HG03135 (cell line): ENCODE measurements around the gene KPNA2.
"Not testable (repeated sequence)": the region's sequence is repeated elsewhere in the genome, so short reads cannot be mapped to it uniquely, and the experiment has no call there.

Source experiments
- ATAC-seq: cut with Tn5 transposase; IDR thresholded peaks from one replicate; pipeline ENCODE4 v1.9.1; 2021; ENCODE audit warnings: mild to moderate bottlenecking, moderate library complexity; ENCODE audit not compliant: unreplicated experiment

KPNA2 gene

DNA sequence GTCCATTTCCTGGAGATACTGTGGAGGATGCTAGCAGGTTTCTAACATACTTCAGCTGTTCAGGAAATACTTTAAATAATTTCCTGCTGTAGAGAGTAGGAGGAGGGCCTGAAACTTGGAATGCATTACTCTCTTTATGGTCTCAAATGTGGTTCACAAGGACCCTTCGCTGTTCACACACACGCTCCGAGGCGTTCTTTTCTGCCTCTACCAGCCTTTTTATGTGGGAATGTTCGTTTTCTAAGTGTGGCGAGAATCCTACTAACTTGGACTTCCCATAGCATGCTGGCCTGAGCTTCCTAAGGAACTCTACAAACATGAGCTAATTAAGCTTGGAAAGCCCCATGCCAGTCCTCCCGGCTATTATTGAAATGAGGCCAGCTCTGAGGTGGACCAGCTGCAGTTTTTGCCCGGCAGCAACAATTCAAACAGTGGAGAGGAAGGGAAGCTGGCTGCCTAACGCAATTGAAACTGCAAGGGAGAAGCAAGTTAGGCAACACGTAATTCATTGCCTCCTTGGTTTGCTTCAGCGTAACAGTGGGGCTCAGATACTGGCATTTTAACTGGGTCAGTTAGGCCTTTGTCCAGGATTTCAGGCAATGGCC is 18.9 kb downstream of the KPNA2 start:
- ATAC-seq: no peak

DNA sequence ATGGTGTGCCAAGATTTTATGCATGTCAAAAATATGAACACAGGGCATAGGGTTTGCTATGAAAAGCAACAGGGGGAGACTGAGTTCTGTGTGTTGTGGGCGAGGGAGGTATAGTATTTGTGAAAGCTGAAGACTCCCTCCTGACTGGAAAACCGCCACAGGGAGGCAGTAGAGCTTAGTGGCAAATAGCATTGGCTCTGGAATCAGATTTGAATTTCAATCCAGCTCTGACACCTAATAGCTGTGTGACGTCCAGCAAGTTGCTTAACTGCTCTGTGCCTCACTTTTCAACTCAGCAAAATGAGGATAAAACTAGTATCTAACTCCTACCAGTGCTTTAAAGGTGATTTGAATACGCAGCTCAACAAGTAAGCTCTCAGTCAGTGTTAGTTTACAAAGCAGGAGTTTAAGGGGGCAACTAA is 22.0 kb downstream of the KPNA2 start:
- ATAC-seq: no peak

DNA sequence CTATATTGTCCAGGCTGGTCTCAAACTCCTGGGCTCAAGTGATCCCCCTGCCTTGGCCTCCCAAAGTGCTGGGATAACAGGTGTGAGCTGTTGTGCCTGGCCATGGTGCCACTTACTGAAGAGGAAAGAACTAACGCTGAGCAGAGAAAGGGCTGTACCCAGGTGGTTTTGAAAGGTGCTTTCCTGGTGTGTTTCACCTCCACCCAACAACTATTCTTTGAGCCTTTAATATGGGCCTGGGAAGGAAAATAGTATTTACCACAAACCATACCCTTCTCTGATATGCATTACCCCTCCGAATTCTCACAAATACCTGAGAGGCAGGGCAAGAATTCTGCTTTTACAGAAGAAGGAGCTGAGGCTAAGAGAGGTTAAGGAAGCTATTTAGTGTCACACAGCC is 24.8 kb downstream of the KPNA2 start:
- no peak for ATAC-seq

DNA sequence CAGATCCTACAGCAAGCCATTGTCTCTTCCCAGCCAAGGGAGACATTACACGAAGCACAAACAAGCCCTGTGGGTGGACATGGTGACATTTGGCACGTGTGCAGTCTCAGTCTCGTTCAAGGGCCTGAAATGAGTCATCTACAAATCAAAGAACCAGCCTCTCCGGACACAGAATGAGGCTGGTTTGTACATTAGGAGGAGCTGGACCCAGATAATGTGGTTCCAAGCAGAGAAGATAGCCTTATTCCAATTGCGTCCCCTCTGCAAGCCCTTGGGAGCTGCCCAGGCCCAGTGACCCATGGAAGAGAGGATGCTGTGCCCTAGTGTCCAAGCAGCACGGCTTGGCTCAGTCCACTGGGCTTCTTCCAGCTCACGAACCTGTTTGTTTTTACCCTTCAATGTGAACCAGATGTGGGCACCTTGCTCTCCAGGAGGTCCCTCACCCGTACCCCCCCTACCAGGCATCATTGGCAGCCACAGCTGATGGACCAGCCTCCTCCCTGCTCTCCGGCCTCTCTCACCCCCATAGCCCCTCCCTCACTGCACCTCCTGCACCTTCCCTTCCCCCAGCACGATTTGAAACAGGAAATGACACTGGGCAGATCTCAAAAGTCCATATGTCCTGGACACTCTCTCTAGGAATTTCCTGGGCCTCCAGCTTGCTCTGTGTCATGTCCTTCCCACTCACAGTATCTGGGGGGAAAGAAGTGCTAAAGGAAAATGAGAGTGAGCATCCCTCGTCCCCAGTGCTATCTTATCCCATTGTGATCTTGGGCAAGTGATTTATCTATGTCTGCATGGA is 26.2 kb downstream of the KPNA2 start:
- ATAC-seq: no peak

DNA sequence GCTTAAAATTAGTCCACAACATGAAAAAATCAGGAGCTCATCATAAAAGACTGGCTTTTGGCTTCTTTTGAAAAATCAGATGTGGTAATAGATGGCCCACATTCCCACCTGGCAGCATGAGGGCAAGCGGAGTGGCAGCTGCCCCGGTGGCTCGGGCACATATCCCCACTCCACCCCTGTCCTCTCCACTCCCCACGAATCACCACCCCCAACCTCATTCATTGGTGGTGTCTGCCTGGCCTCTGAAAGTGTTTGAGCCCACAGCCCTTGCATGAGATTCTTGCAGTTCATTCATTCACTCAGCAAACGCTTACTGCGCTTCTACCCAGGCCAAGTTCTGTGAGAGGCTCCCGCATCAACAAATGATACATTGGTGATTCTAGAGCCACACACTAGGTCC is 29.8 kb downstream of the KPNA2 start:
- ATAC-seq: not testable (repeated sequence)

DNA sequence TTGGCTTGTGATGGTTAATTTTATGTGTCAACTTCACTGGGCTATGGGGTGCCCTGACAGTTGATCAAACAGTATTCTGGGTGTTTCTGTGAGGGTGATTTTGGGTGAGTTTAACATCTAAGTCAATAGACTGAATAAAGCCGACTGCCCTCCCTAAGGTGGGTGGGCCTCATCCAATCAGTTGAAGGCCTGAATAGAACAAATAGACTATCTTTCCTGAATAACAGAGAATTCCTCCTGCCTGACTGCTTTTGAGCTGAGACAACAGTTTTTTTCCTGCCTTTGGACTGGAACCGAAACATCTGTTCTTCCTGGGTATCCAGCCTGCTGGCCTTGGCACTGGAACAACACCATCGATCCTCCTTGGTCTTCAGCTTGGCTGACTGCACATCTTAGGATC is 33.0 kb downstream of the KPNA2 start:
- ATAC-seq: not testable (repeated sequence)

DNA sequence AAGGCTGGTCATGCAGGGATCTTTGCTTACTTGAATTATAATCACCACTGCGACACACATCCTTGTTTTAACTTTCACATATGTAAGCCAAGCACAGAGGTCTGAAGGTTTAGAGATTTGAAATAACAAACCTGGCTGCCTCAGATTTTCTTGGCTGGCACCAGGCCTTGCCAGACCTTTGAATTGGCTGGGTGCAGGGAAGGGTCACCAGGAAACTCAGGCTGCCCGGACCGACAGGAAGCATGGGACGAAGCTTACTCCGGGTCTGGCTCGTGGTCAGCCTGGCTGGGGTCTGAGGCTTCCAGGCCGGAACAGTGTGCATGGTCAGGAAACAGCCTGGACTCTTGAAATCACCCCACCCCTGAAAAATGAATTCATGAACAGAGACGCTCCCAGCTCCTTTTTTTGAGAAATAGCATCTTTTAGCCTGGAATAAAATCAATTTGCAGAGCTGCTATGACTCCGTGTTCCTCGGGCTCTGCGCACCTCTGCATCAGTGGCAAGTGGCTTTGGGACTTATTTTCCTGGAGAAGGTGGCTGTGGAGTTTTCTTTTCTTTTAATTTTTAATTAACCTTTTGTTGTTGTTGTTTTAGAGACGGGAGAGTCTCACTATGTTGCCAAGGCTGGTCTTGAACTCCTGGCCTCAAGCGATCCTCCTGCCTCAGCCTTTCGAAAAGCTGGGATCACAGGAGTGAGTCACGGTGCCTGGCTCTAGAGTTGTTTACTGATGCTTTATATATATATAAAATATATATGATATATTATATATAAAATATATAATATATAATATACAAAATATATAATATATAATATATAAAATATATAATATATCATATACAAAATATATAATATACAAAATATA is 35.3 kb downstream of the KPNA2 start:
- ATAC-seq: not testable (repeated sequence)

DNA sequence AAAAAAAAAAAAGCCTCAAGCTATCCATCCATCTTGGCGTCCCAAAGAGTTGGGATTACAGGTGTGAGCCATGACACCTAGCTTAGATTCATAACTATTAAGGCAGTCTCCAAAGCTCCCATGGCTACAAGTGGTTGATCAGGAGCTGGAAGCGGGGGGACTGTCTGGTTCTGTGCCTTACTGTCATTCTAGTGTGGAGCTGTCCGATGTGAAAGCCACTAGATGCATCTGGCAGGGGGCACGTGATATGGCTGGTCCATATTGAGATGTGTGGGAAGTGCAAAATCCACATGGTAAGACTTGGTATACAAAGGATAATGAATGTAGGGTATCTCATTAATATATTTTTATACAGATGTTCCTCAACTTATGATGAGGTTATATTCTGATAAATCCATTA is 38.7 kb downstream of the KPNA2 start:
- ATAC-seq: no peak

DNA sequence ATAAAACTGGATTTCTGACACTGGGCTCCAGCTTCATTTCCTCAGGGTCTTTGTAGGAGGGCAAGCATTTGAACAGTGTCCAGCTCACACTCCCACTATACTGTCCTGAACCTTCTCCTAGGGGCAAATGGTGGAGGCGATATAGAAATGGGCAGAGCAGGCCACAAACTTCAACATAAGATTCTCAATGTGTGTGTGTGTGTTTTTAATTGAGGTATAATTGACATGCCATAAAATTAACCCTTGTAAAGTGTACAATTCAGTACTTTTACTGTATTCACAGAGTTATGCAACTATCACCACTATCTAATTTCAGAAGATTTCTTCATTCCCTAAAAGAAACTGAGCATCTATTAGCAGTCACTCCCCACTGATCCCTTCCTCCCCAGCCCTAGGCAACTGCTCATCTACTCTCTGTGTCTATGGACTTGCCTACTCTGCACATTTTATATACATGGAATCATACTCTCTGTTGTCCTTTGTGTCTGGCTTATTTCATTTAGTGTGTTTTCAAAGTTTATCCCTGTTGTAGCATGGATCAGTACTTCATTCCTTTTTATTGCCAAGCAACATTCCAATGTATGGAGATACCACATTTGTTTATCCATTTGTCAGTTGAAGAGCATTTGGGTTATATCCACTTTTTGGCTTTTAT is 40.5 kb downstream of the KPNA2 start:
- ATAC-seq: not testable (repeated sequence)

DNA sequence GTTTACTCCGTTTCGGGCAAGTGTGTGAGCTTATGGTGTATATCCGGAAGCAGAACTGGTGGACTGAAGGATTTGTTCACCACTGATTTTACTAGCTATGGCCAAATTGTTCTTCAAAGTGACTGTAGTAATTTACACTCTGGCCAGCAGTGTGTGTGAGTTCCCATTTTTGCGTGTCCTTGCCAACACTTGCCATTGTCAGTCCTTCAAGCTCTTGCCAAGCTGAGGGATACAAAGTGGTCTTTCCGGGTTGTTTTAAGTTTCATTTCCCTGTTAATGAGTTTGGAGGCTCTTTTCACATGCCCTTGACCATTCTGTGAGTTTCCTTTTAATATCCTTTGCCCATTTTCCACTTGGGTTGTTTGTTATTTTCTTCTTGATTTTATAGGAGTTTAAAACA is 42.0 kb downstream of the KPNA2 start:
- ATAC-seq: not testable (repeated sequence)

DNA sequence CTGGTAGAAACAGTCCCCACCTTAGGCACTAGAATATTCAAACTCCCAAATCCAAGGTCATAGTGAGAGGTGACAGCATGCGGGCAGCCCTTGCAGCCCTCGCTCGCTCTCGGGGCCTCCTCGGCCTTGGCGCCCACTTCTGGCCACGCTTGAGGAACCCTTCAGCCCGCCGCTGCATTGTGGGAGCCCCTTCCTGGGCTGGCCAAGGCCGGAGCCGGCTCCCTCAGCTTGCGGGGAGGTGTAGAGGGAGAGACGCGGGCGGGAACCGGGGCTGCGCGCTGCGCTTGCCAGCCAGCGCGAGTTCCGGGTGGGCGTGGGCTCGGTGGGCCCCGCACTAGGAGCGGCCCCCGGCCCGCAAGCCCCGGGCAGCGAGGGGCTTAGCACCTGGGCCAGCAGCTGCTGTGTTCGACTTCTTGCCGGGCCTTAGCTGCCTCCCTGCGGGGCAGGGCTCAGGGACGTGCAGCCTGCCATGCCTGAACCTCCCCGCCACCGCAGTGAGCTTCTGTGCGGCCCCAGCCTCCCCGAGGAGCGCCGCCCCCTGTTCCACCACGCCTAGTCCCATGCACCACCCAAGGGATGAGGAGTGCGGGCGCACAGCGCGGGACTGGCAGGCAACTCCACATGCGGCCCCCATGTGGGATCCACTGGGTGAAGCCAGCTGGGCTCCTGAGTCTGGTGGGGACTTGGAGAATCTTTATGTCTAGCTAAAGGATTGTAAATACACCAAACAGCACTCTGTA is 45.0 kb downstream of the KPNA2 start:
- ATAC-seq: no peak

DNA sequence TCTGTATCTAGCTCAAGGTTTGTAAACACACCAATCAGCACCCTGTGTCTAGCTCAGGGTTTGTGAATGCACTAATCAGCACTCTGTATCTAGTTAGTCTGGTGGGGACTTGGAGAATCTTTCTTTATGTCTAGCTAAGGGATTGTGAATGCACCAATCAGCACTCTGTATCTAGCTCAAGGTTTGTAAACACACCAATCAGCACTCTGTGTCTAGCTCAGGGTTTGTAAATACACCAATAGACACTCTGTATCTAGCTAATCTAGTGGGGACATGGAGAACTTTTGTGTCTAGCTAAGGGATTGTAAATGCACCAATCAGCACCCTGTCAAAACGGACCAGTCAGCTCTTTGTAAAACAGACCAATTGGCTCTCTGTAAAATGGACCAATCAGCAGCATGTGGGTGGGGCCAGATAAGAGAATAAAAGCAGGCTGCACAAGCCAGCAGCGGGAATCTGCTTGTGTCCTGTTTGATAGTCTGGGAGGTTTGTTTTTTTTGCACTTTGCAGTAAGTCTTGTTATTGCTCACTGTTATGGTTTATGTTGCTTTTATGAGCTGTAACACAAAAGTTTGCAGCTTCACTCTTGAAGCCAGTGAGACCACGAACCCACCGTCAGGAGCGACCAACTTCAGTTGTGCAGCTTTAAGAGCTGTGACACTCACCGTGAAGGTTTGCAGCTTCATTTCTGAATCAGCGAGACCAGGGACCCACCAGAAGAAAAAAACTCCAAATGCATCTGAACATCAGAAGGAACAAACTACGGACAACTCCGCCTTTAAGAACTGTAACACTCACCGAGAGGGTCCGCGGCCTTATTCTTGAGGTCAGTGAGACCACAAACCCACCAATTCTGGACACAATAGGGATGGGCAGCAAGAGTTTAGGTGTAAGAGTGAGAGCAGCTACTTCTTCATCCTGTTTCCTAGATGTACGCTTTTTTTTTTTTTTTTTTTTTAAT is 46.0 kb downstream of the KPNA2 start:
- not testable (repeated sequence) for ATAC-seq

DNA sequence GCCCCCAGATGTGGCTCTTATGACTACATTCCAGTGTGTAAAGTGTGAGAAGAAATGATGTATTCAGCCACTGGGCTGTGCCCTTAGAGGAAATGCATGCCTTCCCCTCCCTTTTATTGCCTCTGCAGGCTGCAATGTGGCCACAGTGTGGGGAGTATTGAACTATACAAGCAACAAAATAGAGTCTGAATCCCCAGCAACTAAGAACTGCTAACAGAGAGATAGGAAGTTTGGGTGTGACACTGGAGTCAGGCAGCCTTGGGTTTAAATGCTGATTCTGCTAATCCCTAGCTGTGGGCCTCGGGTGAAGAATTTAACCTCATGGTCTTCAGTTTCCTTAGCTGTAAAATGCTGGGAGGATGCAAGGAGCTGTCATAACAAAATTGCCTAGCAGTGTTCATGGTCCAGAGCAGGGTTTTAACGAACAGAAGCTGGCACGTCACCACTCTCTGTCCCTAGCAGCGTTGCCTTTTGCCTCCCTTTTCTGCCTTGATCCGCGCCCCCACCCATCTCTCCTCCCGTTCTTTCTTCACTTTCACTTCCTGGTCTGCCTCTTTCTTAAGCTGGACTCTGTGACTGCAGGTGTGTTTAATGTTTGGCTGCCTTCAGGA is 50.3 kb downstream of the KPNA2 start:
- ATAC-seq: no peak

DNA sequence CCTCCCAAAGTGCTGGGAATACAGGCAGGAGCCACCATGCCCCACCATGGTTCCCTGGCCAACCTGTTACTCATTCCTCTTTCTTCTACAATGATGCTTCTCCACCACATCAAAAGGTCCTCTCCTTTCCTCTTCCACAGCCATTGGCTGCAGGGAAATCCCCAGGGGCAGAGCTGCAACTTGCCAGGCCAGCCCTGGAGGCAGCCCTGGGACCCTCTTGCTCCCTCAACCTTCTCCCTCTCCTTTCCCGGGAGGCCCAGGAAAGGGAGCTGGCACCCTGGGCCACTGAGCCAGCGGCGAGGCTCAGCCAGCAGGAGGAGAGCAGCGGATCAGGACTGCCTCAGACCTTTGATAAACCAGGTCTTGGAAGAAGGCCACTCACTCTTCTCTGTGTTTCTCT is 51.1 kb downstream of the KPNA2 start:
- not testable (repeated sequence) for ATAC-seq

DNA sequence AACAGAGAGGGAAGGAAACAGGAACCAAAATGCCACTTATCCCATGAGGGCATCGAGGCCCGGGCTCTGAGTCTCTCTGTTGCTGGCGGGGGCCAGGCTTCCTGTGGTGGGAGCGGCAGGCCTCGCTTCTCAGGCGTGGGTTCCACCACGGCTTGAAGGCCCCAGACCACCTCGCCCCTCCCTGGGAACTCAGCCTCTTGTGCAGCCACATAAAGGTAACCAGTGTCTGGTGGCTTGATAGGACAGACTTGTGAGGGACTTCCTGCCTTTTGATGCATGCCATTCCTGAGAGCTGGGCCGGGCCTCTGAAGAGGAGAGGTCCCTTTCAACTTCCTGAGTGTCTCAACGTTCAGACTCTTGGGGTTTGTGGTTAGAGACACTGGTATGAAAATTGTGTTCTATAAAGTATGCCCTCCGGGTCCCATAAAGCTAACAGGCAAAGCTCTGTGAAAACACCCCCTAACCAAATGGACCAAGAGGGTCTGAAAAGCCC is 51.6 kb downstream of the KPNA2 start:
- ATAC-seq: peak; percentile 64

DNA sequence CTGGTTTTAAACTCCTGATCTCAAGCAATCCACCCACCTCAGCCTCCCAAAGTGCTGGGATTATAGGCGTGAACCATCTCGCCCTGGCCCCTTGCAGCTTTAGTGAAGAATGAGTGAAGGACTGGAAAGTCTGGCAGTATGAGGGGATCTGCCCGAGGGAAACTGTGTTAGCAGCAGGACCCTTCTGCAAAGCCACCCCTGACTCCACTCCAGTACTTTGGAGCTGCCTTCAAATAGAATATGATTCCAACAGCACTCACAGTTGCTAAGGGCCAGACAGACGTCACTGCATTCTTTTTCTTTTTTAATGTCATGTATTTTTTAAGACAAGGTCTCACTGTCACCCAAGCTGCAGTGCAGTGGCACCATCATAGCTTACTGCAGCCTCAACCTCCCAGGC is 52.3 kb downstream of the KPNA2 start:
- no peak for ATAC-seq

DNA sequence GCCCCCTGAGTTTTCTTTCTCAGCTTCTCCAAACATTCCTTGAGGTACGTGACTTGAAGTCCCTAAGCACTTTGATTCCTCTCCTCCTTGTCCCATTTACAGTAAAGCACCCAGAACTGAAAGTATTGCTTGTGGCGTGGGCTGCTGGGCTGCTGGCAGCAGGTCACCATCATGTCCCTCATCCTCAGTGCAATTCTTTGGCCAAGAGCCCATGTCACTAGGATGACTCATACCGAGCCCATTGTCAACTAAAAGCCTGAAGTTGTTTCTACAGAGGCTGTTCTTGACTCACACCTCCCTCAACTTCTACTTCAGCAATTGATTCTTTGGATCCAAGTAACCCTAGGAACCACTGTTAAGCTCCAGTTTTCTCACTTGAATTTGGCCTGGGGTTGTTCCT is 54.3 kb downstream of the KPNA2 start:
- ATAC-seq: no peak

DNA sequence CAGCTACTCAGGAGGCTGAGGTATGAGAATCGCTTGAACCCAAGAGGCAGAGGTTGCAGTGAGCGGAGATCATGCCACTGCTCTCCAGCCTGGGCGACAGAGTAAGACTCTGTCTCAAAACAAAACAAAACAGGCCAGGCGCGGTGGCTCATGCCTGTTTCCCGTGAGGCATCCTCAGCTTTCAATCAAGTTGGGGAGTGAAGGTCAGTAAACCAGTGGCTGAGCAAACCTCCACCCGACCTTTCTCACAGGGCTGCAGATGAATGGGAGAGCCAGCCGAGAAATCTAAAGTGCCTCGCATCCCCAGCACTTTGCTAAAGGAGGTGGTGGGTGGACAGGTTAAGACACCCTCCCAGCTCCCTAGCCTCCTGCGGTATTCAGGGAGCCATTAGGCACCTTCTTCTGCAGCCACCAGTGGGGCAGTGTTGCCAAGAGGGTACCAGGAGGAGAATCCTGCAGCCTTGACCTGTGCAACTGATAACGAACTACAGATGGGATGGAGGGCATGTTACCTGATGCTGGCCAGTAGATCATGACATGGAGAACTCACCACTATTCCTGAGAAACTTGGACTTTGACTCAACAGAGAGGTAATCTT is 59.0 kb downstream of the KPNA2 start:
- no peak for ATAC-seq
